T-cell (primary cell): ENCODE measurements around the gene MGAT5. TPM values are rescaled to one million over a fixed set of nuclear protein-coding genes. Genes with fewer than 3 reads are reported as not detected.

Experiments
- ATAC-seq, 4 experiments: fragments of 200-7000 bp in 3 of 4; fragments of 150-1000 bp in 1 of 4; cut with Tn5 transposase; replicated peaks in 1 of 4; 1 replicate in 3 of 4; 2 replicates in 1 of 4; pipeline ENCODE4 v1.10.0; 2021; ENCODE audit warnings: moderate library complexity in 3 of 4, mild to moderate bottlenecking in 2 of 4, moderate number of reproducible peaks in 1 of 4
- CTCF ChIA-PET, 2 donors: fragments of 300-600 bp; sonication (Branson Sonifier 250); formaldehyde crosslinking; loops; one replicate each; lab custom pipeline; 2022; ENCODE audit warnings: antibody characterized with exemption in 2 of 2; lab: Charles Lee
- POLR2A ChIA-PET, 2 donors: fragments of 300-600 bp; sonication (Branson Sonifier 250); formaldehyde crosslinking; loops; one replicate each; lab custom pipeline; 2022; ENCODE audit warnings: antibody characterized with exemption in 2 of 2; lab: Charles Lee
- DNase-seq, 35 experiments: peaks; one replicate each; pipeline versions ENCODE4 v3.0.0 to v3.0.0-alpha.2; 2013 to 2023
- H3K27ac ChIP-seq: one replicate; pipeline ENCODE4 v1.5.1; 2013; ENCODE audit warnings: low read length
- H3K27me3 ChIP-seq, 2 experiments: replicated peaks in 1 of 2; 1 replicate in 1 of 2; 2 replicates in 1 of 2; pipeline versions ENCODE4 v1.6.1 to v1.7.0; 2013; ENCODE audit warnings: low read length in 1 of 2, mixed read lengths in 1 of 2; ENCODE audit not compliant: control insufficient read depth in 2 of 2, insufficient read depth in 2 of 2; ENCODE audit errors: extremely low read depth in 1 of 2
- H3K36me3 ChIP-seq, 2 donors: 1 replicate in 1 of 2; 2 replicates in 1 of 2; pipeline versions ENCODE4 v1.6.1 to v1.7.0; 2013; ENCODE audit warnings: low read length in 1 of 2; ENCODE audit not compliant: control insufficient read depth in 2 of 2, insufficient read depth in 1 of 2; ENCODE audit errors: extremely low read depth in 1 of 2
- H3K4me1 ChIP-seq, 2 experiments: 1 replicate in 1 of 2; 2 replicates in 1 of 2; pipeline versions ENCODE4 v1.6.1 to v1.7.0; 2013; ENCODE audit warnings: low read length in 2 of 2, mixed read lengths in 1 of 2; ENCODE audit not compliant: insufficient read depth in 2 of 2, control insufficient read depth in 1 of 2; ENCODE audit errors: extremely low read depth in 1 of 2
- H3K4me3 ChIP-seq, 2 donors: 1 replicate in 1 of 2; 2 replicates in 1 of 2; pipeline versions ENCODE4 v1.5.1 to v1.7.0; 2013; ENCODE audit warnings: mild to moderate bottlenecking in 2 of 2, low read length in 1 of 2, moderate library complexity in 1 of 2; ENCODE audit not compliant: control insufficient read depth in 1 of 2; ENCODE audit errors: extremely low read depth in 1 of 2
- H3K9me3 ChIP-seq: 2 replicates; pipeline ENCODE4 v1.7.0; 2013
- H3K27ac Mint-ChIP-seq, 2 donors: one replicate each; pipeline ENCODE4 v1.8.0; 2020 to 2021; ENCODE audit warnings: mild to moderate bottlenecking in 2 of 2, mixed read lengths in 2 of 2
- H3K27me3 Mint-ChIP-seq, 2 donors: one replicate each; pipeline ENCODE4 v1.8.0; 2021 to 2022; ENCODE audit warnings: mixed read lengths in 2 of 2
- H3K36me3 Mint-ChIP-seq: one replicate; pipeline ENCODE4 v1.8.0; 2021; ENCODE audit warnings: mixed read lengths
- H3K4me1 Mint-ChIP-seq, 3 donors: one replicate each; pipeline ENCODE4 v1.8.0; 2020 to 2022; ENCODE audit warnings: mixed read lengths in 3 of 3, mild to moderate bottlenecking in 1 of 3
- H3K4me3 Mint-ChIP-seq, 3 donors: one replicate each; pipeline ENCODE4 v1.8.0; 2020 to 2022; ENCODE audit warnings: mild to moderate bottlenecking in 3 of 3, mixed read lengths in 3 of 3, moderate library complexity in 3 of 3
- H3K9me3 Mint-ChIP-seq, 3 donors: one replicate each; pipeline ENCODE4 v1.8.0; 2020 to 2022; ENCODE audit warnings: mixed read lengths in 3 of 3
- WGBS: methylation state at CpG from one replicate; pipeline ENCODE4 v1.1.5; 2013; ENCODE audit warnings: missing lambda C conversion rate; ENCODE audit not compliant: insufficient coverage; 5-methylcytosine and 5-hydroxymethylcytosine counted together
- total RNA-seq, 35 experiments: library from RNA in 6 of 35; stranded (reverse) in 6 of 35; fragments of 120-200 nt in 1 of 35; gene quantifications; one replicate each; pipeline versions ENCODE4 v1.2.1 to v1.2.4 and lab custom pipeline; 2013 to 2026

The MGAT5 gene
- total RNA-seq, 5 donors from 2014 or later (not counting 1 experiment from before 2014, with no cell fraction given) = 61.1 to 94.9 (median 81.8) TPM

DNA sequence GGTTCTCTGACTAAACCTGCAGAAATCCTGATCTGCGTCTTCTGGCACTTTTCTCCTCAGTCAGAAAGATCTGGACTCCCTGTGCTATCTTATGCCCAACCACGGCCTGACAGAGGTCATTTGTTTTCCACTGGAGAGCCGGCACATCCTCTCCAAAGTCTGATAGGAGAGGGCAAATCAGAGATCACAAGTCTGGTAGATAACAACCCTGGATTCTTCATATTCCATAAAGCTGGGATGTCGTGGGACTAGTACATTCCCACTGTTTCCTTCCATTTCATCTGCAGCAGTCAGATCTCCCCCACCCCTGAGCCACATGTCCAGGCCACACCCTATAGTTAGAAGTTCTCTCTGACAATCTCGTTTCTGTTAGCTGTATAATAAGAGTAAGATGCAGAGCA lies 157.0 kb downstream of the MGAT5 start:
- peaks cover 58 to 61% (median 59%) of the 10 kb centered on the region in 3 donors for H3K4me1 Mint-ChIP-seq
- H3K4me3 ChIP-seq = no peak overlapping the region
- no peak overlapping the region for H3K4me3 Mint-ChIP-seq
- no peaks in the 10 kb centered on the region for H3K9me3 ChIP-seq
- no peaks in the 10 kb centered on the region for H3K27me3 ChIP-seq
- H3K27ac Mint-ChIP-seq = peak overlapping the region; percentile 22 to 74
- H3K36me3 ChIP-seq = peaks cover 0 to 20% of the 10 kb centered on the region in 2 donors
- WGBS = 83% methylated on average over 3 of the region's 5 CpGs
- ATAC-seq (no peak), DNase-seq (no peak)
- H3K27me3 Mint-ChIP-seq = no peaks in the 10 kb centered on the region
- ChIA-PET CTCF (interaction anchor here (0.6 to 3.6 kb wide), 14 partner anchors 9 to 524 kb away, joined by 3 to 115 read pairs (median 4); no protein-coding TSS in a partner anchor), POLR2A (no interaction called here)
- peaks cover 20% of the 10 kb centered on the region for H3K36me3 Mint-ChIP-seq
- no peak overlapping the region for H3K27ac ChIP-seq
- no peaks in the 10 kb centered on the region for H3K9me3 Mint-ChIP-seq
- H3K4me1 ChIP-seq = peaks cover 19 to 27% of the 10 kb centered on the region in 2 experiments

DNA sequence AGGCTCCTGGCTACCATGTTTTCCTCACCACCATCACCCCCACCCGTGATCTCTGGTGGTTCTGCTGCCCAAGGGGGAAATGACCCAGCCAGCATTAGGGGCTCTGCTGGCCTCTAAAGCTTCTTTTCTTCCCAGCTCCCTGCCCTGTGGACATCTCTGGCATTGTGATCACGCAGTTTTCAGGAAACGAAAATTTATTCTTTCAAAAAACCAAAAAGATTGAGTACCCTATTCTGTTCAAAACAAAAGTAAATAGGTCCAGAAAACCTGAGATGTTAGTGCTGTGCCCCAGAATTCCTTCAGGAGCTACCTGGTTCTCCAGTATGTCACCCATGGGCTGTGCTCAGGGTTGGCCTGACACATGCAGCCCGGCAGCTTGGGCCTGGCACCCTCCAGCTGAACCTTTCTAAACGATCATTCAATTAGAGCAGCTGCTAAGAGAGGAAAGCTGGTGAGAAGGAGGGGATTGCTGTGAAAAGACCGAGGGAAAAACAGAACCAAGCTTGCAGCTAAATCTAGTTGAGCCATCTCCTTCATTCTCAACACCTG lies 157.5 kb downstream of the MGAT5 start:
- no peaks in the 10 kb centered on the region for H3K9me3 Mint-ChIP-seq
- DNase-seq = no peak
- ATAC-seq = no peak
- H3K4me3 ChIP-seq = no peak overlapping the region
- peaks cover 0 to 20% of the 10 kb centered on the region in 2 donors for H3K36me3 ChIP-seq
- H3K27ac Mint-ChIP-seq = peak overlapping the region; percentile 46 to 74
- 97% methylated on average over 3 of the region's 6 CpGs for WGBS
- H3K9me3 ChIP-seq = no peaks in the 10 kb centered on the region
- H3K4me1 ChIP-seq = peaks cover 19 to 27% of the 10 kb centered on the region in 2 experiments
- H3K36me3 Mint-ChIP-seq = peaks cover 20% of the 10 kb centered on the region
- no peak overlapping the region for H3K27ac ChIP-seq
- ChIA-PET POLR2A (no interaction called here), CTCF (interaction anchor here (0.5 to 3.6 kb wide), 29 partner anchors 10 to 661 kb away, joined by 3 to 115 read pairs (median 4); no protein-coding TSS in a partner anchor)
- no peaks in the 10 kb centered on the region for H3K27me3 ChIP-seq
- peaks cover 54 to 59% (median 57%) of the 10 kb centered on the region in 3 donors for H3K4me1 Mint-ChIP-seq
- H3K4me3 Mint-ChIP-seq = no peak overlapping the region
- H3K27me3 Mint-ChIP-seq = no peaks in the 10 kb centered on the region

DNA sequence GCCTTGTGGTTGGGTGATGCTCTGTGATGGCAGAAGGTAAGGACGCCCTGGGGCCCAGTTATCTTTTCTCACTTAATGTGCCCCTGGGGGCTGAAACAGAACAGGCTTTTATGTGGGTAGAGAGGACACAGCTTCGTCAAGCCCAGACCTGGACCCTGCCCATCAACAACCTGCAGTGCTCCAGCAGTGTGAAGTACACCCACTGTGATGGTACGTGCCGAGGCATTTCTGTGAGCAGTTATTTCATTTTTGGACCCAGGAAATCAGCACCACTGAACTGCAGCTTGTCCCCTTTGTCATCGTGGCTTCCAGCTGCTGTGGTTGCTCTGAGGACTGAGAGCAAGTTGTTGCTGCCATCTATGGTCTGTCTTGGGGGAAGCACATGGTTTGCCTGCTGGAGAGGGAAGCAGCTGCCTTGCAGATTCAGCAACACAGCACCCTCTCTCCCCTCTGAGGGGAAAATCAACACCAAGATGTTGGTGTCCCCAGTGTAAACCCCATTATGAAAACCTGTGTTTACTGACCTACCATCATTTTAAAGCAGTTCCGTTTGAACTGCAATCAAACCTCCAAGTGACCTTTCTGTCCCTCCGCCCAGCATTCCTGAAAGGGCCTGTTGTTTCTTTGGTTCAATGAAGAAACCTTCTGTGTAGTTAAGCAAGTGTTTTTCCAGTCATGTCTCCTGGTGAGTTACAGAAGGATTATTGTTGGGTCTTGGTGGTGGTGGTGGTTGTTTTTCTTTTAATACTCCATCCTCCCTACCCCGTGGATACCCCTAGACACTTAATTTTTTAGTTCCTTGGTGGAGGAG lies 158.2 kb downstream of the MGAT5 start:
- H3K27me3 Mint-ChIP-seq = no peaks in the 10 kb centered on the region
- ChIA-PET POLR2A (interaction anchor here in 1 of 2 donors (1.0 kb wide), 1 partner anchor 292 kb away, joined by 3 read pairs; no protein-coding TSS in a partner anchor), CTCF (interaction anchor here (0.5 to 3.6 kb wide), 35 partner anchors 8 to 662 kb away, joined by 3 to 115 read pairs (median 4); no protein-coding TSS in a partner anchor)
- DNase-seq (peak; percentile 34 to 81 (median 61)), ATAC-seq (peak; percentile 88 to 97 (median 92))
- no peak overlapping the region for H3K4me3 Mint-ChIP-seq
- peaks cover 19 to 27% of the 10 kb centered on the region in 2 experiments for H3K4me1 ChIP-seq
- no peaks in the 10 kb centered on the region for H3K9me3 ChIP-seq
- H3K27ac Mint-ChIP-seq = peak overlapping the region; percentile 46 to 74
- 30% methylated on average over 5 of the region's 8 CpGs for whole genome bisulfite sequencing
- H3K36me3 ChIP-seq = peaks cover 0 to 20% of the 10 kb centered on the region in 2 donors
- H3K36me3 Mint-ChIP-seq = peaks cover 20% of the 10 kb centered on the region
- no peak overlapping the region for H3K4me3 ChIP-seq
- no peaks in the 10 kb centered on the region for H3K27me3 ChIP-seq
- H3K9me3 Mint-ChIP-seq = no peaks in the 10 kb centered on the region
- H3K27ac ChIP-seq = no peak overlapping the region
- peaks cover 49 to 54% (median 52%) of the 10 kb centered on the region in 3 donors for H3K4me1 Mint-ChIP-seq

DNA sequence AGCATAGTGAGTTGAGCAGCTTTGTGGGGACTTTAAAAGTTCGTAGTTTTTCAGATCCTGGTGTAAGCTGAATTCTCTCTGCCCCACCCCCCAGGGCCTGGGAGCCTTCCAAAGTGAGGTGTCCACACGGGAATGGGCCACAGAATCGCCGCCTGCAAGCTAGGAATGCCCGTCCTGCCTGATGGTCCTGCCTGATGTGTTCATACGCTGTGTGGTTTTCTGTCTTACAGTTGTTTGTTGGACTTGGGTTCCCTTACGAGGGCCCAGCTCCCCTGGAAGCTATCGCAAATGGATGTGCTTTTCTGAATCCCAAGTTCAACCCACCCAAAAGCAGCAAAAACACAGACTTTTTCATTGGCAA lies 158.7 kb downstream of the MGAT5 start:
- H3K4me3 Mint-ChIP-seq = no peak overlapping the region
- POLR2A ChIA-PET = interaction anchor here in 1 of 2 donors (1.0 kb wide), 1 partner anchor 292 kb away, joined by 3 read pairs; no protein-coding TSS in a partner anchor
- peaks cover 20% of the 10 kb centered on the region for H3K36me3 Mint-ChIP-seq
- no peaks in the 10 kb centered on the region for H3K27me3 ChIP-seq
- H3K27ac Mint-ChIP-seq = no peak overlapping the region
- H3K4me1 Mint-ChIP-seq = peaks cover 44 to 48% (median 46%) of the 10 kb centered on the region in 3 donors
- H3K9me3 Mint-ChIP-seq = no peaks in the 10 kb centered on the region
- DNase-seq = no peak
- WGBS = 97% methylated on average over 4 of the region's 8 CpGs
- ATAC-seq = no peak
- H3K27ac ChIP-seq = no peak overlapping the region
- no peaks in the 10 kb centered on the region for H3K27me3 Mint-ChIP-seq
- peaks cover 0 to 23% of the 10 kb centered on the region in 2 donors for H3K36me3 ChIP-seq
- H3K9me3 ChIP-seq = no peaks in the 10 kb centered on the region
- H3K4me1 ChIP-seq = peaks cover 18 to 27% of the 10 kb centered on the region in 2 experiments
- CTCF ChIA-PET = interaction anchor here (0.6 to 3.6 kb wide), 22 partner anchors 8 to 528 kb away, joined by 3 to 115 read pairs (median 4); no protein-coding TSS in a partner anchor
- H3K4me3 ChIP-seq = no peak overlapping the region

DNA sequence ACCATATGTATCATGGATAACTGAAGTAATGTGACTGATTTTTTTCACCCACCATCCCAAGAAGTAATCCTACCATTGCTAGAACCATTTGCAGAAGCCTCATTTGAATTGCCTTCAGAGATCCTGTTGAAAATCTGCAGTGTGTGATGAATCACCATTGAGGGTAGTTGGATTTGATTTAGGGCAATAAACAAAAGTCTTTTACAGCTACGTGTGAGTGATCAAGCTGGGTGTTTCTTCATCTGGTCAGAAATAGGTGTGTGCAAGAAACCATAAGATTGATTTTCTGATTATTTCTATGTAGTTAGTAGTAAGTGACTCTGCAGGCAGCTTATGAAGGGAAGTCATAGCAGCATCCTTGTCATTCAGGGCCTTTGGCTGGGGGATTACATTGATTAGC lies 159.6 kb downstream of the MGAT5 start:
- no peaks in the 10 kb centered on the region for H3K9me3 ChIP-seq
- no peaks in the 10 kb centered on the region for H3K27me3 ChIP-seq
- Mint-ChIP-seq H3K9me3 (no peaks in the 10 kb centered on the region), H3K4me1 (peaks cover 35 to 40% (median 38%) of the 10 kb centered on the region in 3 donors), H3K27me3 (no peaks in the 10 kb centered on the region), H3K36me3 (peaks cover 26% of the 10 kb centered on the region), H3K4me3 (no peak overlapping the region), H3K27ac (no peak overlapping the region)
- 86% methylated on average over 1 of the region's 1 CpG for WGBS
- no peak for DNase-seq
- ChIA-PET CTCF (interaction anchor here (0.6 to 3.6 kb wide), 3 partner anchors 18 to 296 kb away, joined by 3 to 115 read pairs (median 66); no protein-coding TSS in a partner anchor), POLR2A (interaction anchor here in 1 of 2 donors (1.0 kb wide), 1 partner anchor 293 kb away, joined by 3 read pairs; no protein-coding TSS in a partner anchor)
- peaks cover 0 to 26% of the 10 kb centered on the region in 2 donors for H3K36me3 ChIP-seq
- ATAC-seq = no peak
- H3K4me1 ChIP-seq = peaks cover 17 to 20% of the 10 kb centered on the region in 2 experiments
- H3K4me3 ChIP-seq = no peak overlapping the region
- no peak overlapping the region for H3K27ac ChIP-seq

DNA sequence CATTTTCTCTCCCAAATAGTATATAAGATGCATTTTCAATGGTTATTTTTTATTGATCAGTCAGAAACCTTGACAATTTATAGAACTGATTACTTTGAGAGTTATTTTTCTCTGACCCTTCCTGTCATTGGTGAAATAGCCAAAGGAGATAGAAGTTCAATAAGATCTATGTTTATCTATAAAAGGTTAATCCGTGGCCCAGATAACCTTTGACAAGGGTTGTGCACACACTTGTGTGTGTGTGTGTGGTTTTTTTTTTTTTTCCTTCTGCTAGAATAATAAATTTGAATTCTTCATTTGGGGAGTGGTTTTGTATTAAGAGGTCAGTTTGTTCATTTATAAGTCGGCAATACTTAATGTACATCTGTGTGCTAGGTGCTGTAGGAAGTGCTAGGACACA lies 160.0 kb downstream of the MGAT5 start:
- Mint-ChIP-seq H3K4me3 (no peak overlapping the region), H3K4me1 (peaks cover 32 to 36% (median 33%) of the 10 kb centered on the region in 3 donors), H3K27ac (no peak overlapping the region), H3K36me3 (peaks cover 28% of the 10 kb centered on the region), H3K9me3 (no peaks in the 10 kb centered on the region), H3K27me3 (no peaks in the 10 kb centered on the region)
- no peaks in the 10 kb centered on the region for H3K9me3 ChIP-seq
- ATAC-seq = no peak
- CTCF ChIA-PET = interaction anchor here in 1 of 2 donors (3.6 kb wide), 1 partner anchor 295 kb away, joined by 115 read pairs; no protein-coding TSS in a partner anchor
- peaks cover 0 to 28% of the 10 kb centered on the region in 2 donors for H3K36me3 ChIP-seq
- peaks cover 17 to 18% of the 10 kb centered on the region in 2 experiments for H3K4me1 ChIP-seq
- no peak overlapping the region for H3K4me3 ChIP-seq
- H3K27ac ChIP-seq = no peak overlapping the region
- no peaks in the 10 kb centered on the region for H3K27me3 ChIP-seq
- WGBS = 80% methylated on average over 2 of the region's 2 CpGs
- POLR2A ChIA-PET = interaction anchor here in 1 of 2 donors (0.6 kb wide), 1 partner anchor 1325 kb away, joined by 3 read pairs; no protein-coding TSS in a partner anchor
- DNase-seq = no peak
